Endodermal cell (in vitro differentiated cells): ENCODE results near the gene TAF12. TPM values are rescaled to one million over a fixed set of nuclear protein-coding genes. Genes with fewer than 3 reads are reported as not detected.
A peak's percentile ranks its signal among the peaks of the same experiment; 100 is the strongest.
"Not testable (repeated sequence)": the region's sequence is repeated elsewhere in the genome, so short reads cannot be mapped to it uniquely, and the experiment has no call there.

ENCODE experiments used
- DNase-seq: peaks from one replicate; pipeline ENCODE4 v3.0.0-alpha.2; 2017
- H3K27ac ChIP-seq: 2 replicates; pipeline ENCODE4 v1.5.1; 2013; ENCODE audit warnings: mild to moderate bottlenecking, low read depth, low read length, moderate library complexity
- H3K27me3 ChIP-seq: 2 replicates; pipeline ENCODE4 v1.6.1; 2013; ENCODE audit warnings: mild to moderate bottlenecking, low read length, moderate library complexity; ENCODE audit not compliant: insufficient read depth, control insufficient read depth, poor library complexity, severe bottlenecking
- H3K36me3 ChIP-seq: 2 replicates; pipeline ENCODE4 v1.7.0; 2013; ENCODE audit warnings: mild to moderate bottlenecking, low read length, moderate library complexity; ENCODE audit not compliant: control insufficient read depth, insufficient read depth
- H3K4me1 ChIP-seq: one replicate; pipeline ENCODE4 v1.7.0; 2013; ENCODE audit warnings: low read length; ENCODE audit not compliant: control insufficient read depth, insufficient read depth
- H3K4me3 ChIP-seq: 2 replicates; pipeline ENCODE4 v1.5.1; 2013; ENCODE audit warnings: mild to moderate bottlenecking, low read length, moderate library complexity
- H3K9ac ChIP-seq: 2 replicates; pipeline ENCODE4 v1.6.1; 2013; ENCODE audit warnings: mild to moderate bottlenecking, low read length, moderate library complexity; ENCODE audit not compliant: poor library complexity, severe bottlenecking; ENCODE audit errors: extremely low read depth
- H3K9me3 ChIP-seq: 2 replicates; pipeline ENCODE4 v1.6.1; 2013; ENCODE audit warnings: mild to moderate bottlenecking, low read length, moderate library complexity; ENCODE audit not compliant: control insufficient read depth
- H3K27ac Mint-ChIP-seq: 2 replicates; pipeline ENCODE4 v1.8.0; 2020; ENCODE audit warnings: mixed read lengths
- H3K27me3 Mint-ChIP-seq: 2 replicates; pipeline ENCODE4 v1.8.0; 2021; ENCODE audit warnings: mild to moderate bottlenecking, mixed read lengths; ENCODE audit not compliant: insufficient read depth
- H3K36me3 Mint-ChIP-seq: 2 replicates; pipeline ENCODE4 v1.8.0; 2020; ENCODE audit warnings: low read depth, mixed read lengths
- H3K4me1 Mint-ChIP-seq: 2 replicates; pipeline ENCODE4 v1.8.0; 2020; ENCODE audit warnings: mixed read lengths
- H3K4me3 Mint-ChIP-seq: 2 replicates; pipeline ENCODE4 v1.8.0; 2020; ENCODE audit warnings: mild to moderate bottlenecking, moderate library complexity, mixed read lengths
- H3K9me3 Mint-ChIP-seq: 2 replicates; pipeline ENCODE4 v1.8.0; 2020; ENCODE audit warnings: mild to moderate bottlenecking, mixed read lengths
- CTCF ChIP-seq: fragments of 200-600 bp; sonication (generic); conservative IDR thresholded peaks from 2 replicates; pipeline ENCODE4 v1.5.0; 2021; ENCODE audit warnings: antibody characterized with exemption, mild to moderate bottlenecking
- WGBS, 2 experiments: methylation state at CpG; one replicate each; pipeline versions ENCODE4 v1.1.5 to v1.1.7; 2013; ENCODE audit warnings: missing lambda C conversion rate in 2 of 2, mixed read lengths in 1 of 2; ENCODE audit not compliant: insufficient coverage in 1 of 2, insufficient read length in 1 of 2; 5-methylcytosine and 5-hydroxymethylcytosine counted together
- total RNA-seq, 2 donors: library from RNA; stranded (reverse); fragmentation: NEBNext Ultra II Directional in 1 of 2; extraction: Animal tissue kit (Norgen Biotek cat#: 25700) in 1 of 2; gene quantifications; 2 replicates in 1 of 2; 3 replicates in 1 of 2; pipeline ENCODE4 v1.2.1, GENCODE V29; 2021

Gene TAF12
- total RNA-seq, 2 donors from 2014 or later: 29.3 to 39.5 TPM

GRCh38 chr1:28592321-28593071 lies 50.4 kb downstream of the TAF12 start:
- Histone ChIP-seq H3K4me3 (peak overlapping the region; percentile 70), H3K27ac (no peak overlapping the region), H3K9ac (peak overlapping the region; percentile 44), H3K36me3 (no peaks in the 10 kb centered on the region), H3K27me3 (peaks cover 11% of the 10 kb centered on the region), H3K9me3 (no peaks in the 10 kb centered on the region), H3K4me1 (no peaks in the 10 kb centered on the region)
- peak overlapping the region; percentile 64 for H3K4me3 Mint-ChIP-seq
- peak; percentile 69 for DNase-seq
- no peak overlapping the region for H3K27ac Mint-ChIP-seq
- TF ChIP-seq CTCF: no peak
- WGBS, 2 experiments: 8 to 26% methylated on average over 22 to 81 of the region's 81 CpGs
- peaks cover 13% of the 10 kb centered on the region for H3K27me3 Mint-ChIP-seq
- peaks cover 5% of the 10 kb centered on the region for H3K4me1 Mint-ChIP-seq
- H3K9me3 Mint-ChIP-seq: no peaks in the 10 kb centered on the region
- H3K36me3 Mint-ChIP-seq: peaks cover 2% of the 10 kb centered on the region

DNA sequence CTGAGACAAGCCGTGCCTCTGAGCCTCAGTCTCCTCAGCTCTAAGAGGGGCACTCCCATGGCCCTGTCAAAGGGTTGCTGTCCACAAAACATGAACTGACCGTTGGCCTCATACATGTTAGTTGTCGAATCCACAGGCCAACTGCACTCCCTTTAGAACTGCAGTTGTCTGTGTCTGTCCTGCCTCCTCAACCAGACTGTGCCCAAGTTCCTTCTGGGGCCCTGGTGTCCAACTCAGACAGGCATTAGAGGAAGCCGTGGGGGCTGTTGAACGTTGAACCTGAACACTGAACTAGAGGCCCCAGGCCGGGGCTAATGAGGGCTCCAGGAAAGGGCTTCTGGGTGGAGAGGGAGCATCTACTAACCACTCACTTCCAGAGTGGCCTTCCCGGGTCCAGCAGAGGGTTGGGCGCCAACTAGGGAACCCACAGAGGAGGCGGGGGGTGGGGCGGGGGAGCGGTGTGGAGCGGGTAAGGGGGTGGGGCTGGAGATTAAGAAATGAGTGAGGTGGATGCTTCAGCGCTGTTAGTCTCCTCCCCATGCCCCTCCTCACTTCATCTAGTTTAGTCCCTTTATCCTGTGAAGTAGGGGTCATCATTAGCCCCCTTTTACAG lies 51.1 kb downstream of the TAF12 start, which contains the start of gene RAB42:
Gene RAB42, plus strand, starts transcription at position 558 of the 613 bp plus-strand sequence. CDS start 247 bp downstream, outside the sequence.
- 64 to 78% methylated on average over 5 to 6 of the region's 13 CpGs for WGBS, 2 experiments
- peak; percentile 78 for DNase-seq
- no peaks in the 10 kb centered on the region for H3K9me3 ChIP-seq
- H3K9ac ChIP-seq: peak within 1 kb of the TSS; percentile 44
- no peaks in the 10 kb centered on the region for H3K9me3 Mint-ChIP-seq
- H3K36me3 Mint-ChIP-seq: peaks cover 2% of the 10 kb centered on the region
- TF ChIP-seq CTCF: no peak
- H3K27ac Mint-ChIP-seq: no peak within 1 kb of the TSS
- H3K4me1 ChIP-seq: no peaks in the 10 kb centered on the region
- peaks cover 13% of the 10 kb centered on the region for H3K27me3 Mint-ChIP-seq
- H3K4me1 Mint-ChIP-seq: peaks cover 5% of the 10 kb centered on the region
- H3K4me3 Mint-ChIP-seq: peak within 1 kb of the TSS; percentile 64
- peak within 1 kb of the TSS; percentile 70 for H3K4me3 ChIP-seq
- peaks cover 11% of the 10 kb centered on the region for H3K27me3 ChIP-seq
- no peaks in the 10 kb centered on the region for H3K36me3 ChIP-seq
- H3K27ac ChIP-seq: no peak within 1 kb of the TSS

DNA sequence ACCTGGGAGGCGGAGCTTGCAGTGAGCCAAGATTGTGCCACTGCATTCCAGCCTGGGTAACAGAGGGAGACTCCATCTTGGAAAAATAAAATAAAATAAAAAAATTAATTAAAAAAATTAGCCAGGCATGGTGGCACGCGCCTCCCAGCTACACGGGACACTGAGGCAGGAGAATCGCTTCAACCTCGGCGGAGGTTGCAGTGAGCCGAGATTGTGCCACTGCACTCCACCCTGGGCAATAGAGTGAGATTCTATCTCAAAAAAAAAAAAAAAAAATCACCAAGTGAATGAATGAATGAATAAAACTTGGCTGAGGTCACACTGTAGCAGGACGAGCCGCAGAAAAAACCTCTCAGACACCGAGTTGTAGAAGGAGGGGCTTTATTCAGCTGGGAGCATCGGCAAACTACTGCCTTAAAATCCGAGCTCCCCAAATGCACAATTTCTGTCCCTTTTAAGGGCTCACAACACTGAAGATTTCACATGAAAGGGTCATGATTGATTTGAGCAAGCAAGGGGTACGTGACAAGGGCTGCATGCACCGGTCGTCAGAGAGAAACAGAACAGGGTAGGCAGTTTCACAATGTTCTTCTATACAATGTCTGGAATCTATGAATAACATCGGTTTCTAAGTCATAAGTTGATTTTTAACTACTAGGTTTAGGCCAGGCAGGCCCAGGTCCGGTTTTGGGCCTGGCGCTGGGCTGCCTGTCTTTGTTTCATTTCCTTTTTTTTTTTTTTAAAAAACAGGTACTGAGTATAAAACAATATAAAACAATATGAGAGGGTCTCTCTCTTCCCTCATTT lies 56.1 kb downstream of the TAF12 start:
- not testable (repeated sequence) for H3K9me3 Mint-ChIP-seq, H3K27me3 ChIP-seq, H3K27ac ChIP-seq, H3K4me1 ChIP-seq, DNase-seq, H3K27ac Mint-ChIP-seq, H3K9ac ChIP-seq, H3K36me3 Mint-ChIP-seq, H3K9me3 ChIP-seq, H3K4me3 ChIP-seq, H3K36me3 ChIP-seq, H3K4me3 Mint-ChIP-seq, H3K27me3 Mint-ChIP-seq
- H3K4me1 Mint-ChIP-seq: peaks cover 12% of the 10 kb centered on the region
- WGBS, 2 experiments: 87 to 95% methylated on average over 3 to 18 of the region's 19 CpGs
